Midbrain (tissue), 1 donor: Measurements from ENCODE around the gene CTDNEP1.
A peak's percentile ranks its signal among the peaks of the same experiment; 100 is the strongest.
"Not testable (repeated sequence)": the region's sequence is repeated elsewhere in the genome, so short reads cannot be mapped to it uniquely, and the experiment has no call there.

Experiments used
- DNase-seq: peaks from one replicate; lab custom pipeline; 2025; lab: John Stamatoyannopoulos, UW

Gene CTDNEP1

GRCh38 chr17:7248796-7249195 is 2.7 kb downstream of the CTDNEP1 start:
- DNase-seq: no peak

DNA sequence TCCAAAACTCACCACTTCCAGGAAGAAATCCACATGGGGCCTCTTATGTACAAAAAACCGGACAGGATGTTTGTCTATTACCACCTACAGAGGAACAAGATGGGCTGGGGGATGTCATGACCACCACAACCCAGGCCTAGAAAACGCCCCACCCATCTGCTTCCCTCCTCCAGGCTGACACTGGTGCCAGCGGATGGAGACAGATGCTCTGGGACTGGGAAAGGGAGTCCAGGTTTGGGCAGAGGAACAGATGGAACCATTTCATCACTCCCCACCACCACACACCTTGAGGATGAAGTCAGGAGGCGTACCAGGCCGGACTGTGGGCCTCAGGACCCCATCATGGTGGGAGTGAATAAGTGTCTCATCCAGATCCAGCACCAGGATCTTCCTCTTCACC is 4.8 kb downstream of the CTDNEP1 start:
- DNase-seq: no peak

GRCh38 chr17:7243838-7244237 is 7.7 kb downstream of the CTDNEP1 start:
- DNase-seq: not testable (repeated sequence)

- DNase-seq: no peak
Observed at GRCh38 chr17:7243453-7243729, 8.1 kb downstream of the CTDNEP1 start.

- peak; percentile 94 for DNase-seq
Observed at GRCh38 chr17:7242717-7243452, 8.6 kb downstream of the CTDNEP1 start.

GRCh38 chr17:7241783-7242716 is 9.5 kb downstream of the CTDNEP1 start, which contains the start of gene GABARAP:
Gene GABARAP, minus strand, starts transcription at chr17:7242449. Its CDS starts 119 bp downstream, at chr17:7242330.
- DNase-seq: peak; percentile 96

DNA sequence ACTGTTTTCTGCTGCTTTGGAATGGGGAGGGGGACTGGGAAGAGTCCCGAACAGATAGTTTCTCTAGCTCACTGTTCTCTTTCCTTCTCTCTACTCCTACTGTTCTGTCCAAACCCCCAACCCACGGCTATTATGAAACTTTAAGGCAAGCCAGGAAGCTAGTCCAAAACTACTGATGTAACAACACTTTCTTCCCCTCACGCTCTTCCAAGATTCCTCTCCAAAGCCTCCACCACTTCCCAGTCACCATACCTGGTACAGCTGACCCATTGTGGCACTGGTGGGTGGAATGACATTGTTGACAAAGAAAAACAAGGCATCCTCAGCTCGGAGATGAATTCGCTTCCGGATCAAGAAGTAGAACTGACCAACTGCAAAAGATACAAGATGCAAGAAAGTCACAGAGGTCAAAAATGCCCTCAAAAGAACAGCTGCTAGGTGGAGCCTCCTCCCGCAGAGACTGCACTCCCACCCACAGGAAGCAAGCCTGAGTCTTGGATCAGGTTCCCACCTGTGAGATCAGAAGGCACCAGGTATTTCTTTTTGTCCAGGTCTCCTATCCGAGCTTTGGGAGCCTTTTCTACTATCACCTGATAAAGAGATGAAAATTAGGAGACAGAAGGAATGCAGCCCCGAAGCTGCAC is 10.3 kb downstream of the CTDNEP1 start:
- no peak for DNase-seq

DNA sequence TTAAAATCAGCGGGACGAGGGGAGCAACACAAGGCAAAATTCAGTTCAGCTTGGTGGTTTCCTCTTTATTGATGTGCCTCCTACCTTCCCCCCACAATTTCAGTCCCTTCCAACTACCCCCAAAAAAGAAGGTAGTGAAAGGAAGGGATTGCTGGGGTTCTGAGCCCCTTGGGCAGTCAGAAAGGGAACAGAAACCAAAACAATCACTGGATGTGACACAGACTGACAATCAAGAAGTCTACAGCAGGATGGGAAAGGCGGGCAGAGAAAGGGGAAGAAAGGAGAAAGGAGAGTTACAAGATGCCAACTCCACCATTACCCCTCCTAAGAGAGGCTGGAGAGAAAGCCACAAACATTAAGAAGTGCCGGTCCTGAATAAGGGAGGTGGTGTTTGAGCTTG is 11.2 kb downstream of the CTDNEP1 start:
- no peak for DNase-seq

- peak; percentile 100 for DNase-seq
Observed at GRCh38 chr17:7239091-7240027, 12.2 kb downstream of the CTDNEP1 start, which contains the start of gene PHF23. Gene PHF23, minus strand, starts transcription at chr17:7239457. Its CDS starts 178 bp downstream, at chr17:7239279.

- no peak for DNase-seq
Observed at GRCh38 chr17:7238420-7239090, 13.0 kb downstream of the CTDNEP1 start.

DNA sequence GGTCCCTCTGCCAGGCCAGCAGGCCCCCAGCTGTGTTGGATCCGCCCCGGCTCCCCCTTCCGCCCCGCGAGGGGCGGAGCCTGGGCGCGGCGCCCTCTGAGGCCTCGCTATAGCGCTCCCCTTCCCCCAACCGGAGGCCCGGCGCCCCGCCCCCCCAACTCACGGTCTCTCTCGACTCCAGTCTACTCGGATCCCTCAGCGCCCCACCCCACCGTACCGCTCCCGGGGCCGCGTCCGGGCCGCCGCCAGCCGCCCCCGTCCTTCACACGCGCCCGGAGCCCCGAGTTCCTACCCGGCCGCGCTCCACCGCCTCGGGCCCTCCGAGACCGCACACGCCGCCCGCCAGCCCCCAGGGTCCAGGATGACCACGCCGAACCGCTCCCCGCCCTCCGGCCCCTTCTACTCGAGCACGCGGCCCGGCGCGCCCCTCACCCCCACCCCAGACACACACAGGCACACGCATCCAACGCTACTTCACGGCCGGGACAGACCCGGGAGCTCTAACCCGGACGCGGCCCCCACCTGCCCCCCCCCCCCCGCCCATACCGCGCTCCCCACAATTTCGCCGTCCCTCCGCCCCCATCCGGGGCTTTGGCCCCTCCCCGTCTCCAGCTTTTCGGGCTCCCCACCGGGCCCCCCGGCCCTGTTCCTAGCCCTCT is 13.6 kb downstream of the CTDNEP1 start:
- peak; percentile 75 for DNase-seq

GRCh38 chr17:7237266-7237760 is 14.2 kb downstream of the CTDNEP1 start:
- no peak for DNase-seq

DNA sequence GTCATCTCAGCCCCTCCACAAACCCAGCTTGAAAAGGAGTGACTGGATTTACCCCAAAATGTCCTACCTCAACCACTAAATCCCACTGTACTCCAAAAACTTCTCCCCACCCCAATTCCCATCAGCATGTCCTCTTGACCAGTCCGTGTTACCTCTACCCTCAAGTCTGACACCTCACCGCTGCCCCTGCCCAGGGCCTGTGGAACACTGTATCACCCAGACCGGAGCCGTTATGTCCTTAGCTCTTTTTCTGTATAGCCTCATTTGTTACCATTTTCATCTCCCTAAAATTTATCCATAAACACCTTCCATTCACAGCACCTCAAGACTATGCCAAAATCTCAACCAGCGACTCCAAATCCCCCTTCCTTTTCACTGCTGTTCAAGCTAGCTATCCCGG is 14.7 kb downstream of the CTDNEP1 start:
- DNase-seq: no peak

DNA sequence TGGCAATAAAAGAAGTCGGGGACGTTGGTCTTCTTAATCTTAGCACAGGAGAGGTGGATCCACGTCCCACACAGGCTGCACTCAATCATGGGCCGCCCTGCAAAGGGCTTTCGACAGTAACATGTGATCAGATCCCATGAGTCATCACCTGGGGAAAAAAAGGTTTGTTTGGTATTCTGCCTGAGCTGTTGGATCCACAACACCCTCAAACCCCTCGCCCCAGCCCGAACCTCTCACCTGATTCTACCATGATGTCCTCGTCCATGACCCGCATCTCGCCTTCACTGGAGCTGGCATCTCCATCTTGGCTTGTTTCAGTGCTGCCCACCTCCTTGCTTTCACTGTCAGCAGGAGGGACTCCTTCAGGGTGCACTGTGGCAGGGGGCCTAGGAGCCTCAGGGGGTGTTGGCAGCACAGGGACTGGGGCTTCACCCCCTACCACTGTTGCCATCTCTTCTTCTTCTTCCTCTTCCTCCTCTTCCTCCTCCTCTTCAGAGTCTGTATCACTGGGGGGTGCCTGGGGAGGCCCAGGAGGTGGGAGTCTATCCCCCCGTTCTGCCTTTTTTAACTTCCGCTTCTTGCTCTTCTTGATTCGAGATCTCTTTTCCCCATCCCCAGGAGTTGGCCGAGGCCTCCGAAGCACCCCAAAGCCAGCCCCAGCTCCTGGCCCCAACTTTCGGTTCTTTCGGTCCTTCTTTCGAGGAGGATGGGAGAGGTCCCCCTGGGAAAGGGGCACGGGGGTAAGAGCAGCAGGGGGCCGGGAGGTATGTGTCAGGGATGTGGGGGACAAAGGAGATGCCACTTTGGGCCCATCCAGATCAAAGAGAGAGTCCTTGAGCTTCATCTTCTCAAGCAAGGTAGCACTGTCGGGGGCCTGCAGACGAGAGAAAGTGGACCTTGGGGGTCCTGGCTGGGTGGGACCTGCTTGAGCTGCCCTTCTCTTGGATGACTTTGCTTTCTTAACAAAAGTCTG is 15.6 kb downstream of the CTDNEP1 start:
- DNase-seq: no peak

DNA sequence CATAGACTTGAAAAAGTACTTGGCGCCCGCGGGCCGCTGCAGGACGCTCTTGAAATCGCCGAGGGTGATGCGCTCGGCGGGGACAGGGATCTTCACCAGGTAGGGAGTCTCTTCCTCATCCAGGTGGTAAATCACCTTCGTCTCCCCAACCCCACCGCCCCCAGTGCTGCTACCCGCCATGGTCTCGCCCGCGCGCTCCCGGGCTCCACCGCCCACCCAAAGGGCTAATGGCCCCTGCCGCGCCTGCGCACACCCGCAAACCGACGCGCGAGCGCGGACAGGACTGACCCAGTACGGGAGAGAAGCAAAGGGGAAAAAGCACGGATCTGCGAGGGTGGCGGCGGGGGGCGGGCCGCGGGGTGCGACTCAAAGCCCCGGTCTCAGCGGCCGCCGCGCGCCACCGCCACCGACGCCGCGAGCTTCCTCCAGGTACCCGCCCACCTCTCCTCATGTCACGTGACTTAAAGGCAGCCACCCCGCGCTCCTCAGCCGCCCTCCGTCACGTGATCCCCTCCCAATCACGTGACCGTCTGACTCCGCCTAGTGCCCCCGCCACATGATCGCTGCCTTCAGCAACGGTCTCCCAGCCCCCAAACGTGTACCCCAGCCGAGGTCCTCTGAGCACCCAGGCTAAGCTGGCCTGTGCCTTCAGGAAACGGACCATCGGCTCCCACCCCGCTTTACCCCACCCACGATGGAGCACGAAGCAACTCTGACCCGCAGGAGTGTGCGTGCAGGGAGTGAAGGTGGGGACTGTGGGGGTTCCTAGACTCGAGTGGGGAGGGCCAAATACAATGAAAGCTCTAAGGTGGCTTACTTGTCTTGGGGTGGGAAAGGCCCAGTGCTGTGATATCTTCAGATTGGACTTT is 17.2 kb downstream of the CTDNEP1 start, which contains the start of gene DVL2:
Gene DVL2, minus strand, starts transcription at position 435 of the 869 bp plus-strand sequence. Its CDS starts 255 bp downstream, at position 180.
- peak; percentile 96 for DNase-seq

GRCh38 chr17:7233701-7234082 is 17.8 kb downstream of the CTDNEP1 start:
- no peak for DNase-seq

- DNase-seq: no peak
Observed at GRCh38 chr17:7232114-7232513, 19.4 kb downstream of the CTDNEP1 start.

- no peak for DNase-seq
Observed at GRCh38 chr17:7229504-7229903, 22.0 kb downstream of the CTDNEP1 start.
